Heart left ventricle (tissue), 16 donors: ENCODE results near the gene CKS1B. TPM values are rescaled to one million over a fixed set of nuclear protein-coding genes. Genes with fewer than 3 reads are reported as not detected.
A peak's percentile ranks its signal among the peaks of the same experiment; 100 is the strongest.

Source experiments
- ATAC-seq, 4 donors: fragments of 200-7000 bp; cut with Tn5 transposase; one replicate each; pipeline ENCODE4 v1.9.1; 2020 to 2022; ENCODE audit warnings: moderate library complexity in 4 of 4, mild to moderate bottlenecking in 3 of 4, moderate number of reproducible peaks in 1 of 4
- DNase-seq, 5 donors: peaks; one replicate each; pipeline ENCODE4 v3.0.0-alpha.2; 2020
- H3K27ac ChIP-seq, 12 donors: fragments of 200-600 bp; sonication (generic) in 4 of 12; one replicate each; pipeline versions ENCODE4 v1.5.0 to v1.8.0; 2016 to 2022; ENCODE audit warnings: mild to moderate bottlenecking in 2 of 12
- H3K27me3 ChIP-seq, 9 donors: fragments of 200-600 bp; sonication (generic) in 2 of 9; one replicate each; pipeline versions ENCODE4 v1.5.1 to v1.8.0; 2016 to 2022; ENCODE audit warnings: mild to moderate bottlenecking in 3 of 9
- H3K36me3 ChIP-seq, 9 donors: fragments of 200-600 bp; sonication (generic) in 2 of 9; one replicate each; pipeline versions ENCODE4 v1.5.0 to v1.8.0; 2018 to 2022; ENCODE audit warnings: mild to moderate bottlenecking in 2 of 9
- H3K4me1 ChIP-seq, 12 donors: fragments of 200-600 bp; sonication (generic) in 4 of 12; one replicate each; pipeline versions ENCODE4 v1.5.0 to v1.8.0; 2016 to 2022; ENCODE audit warnings: mild to moderate bottlenecking in 3 of 12
- H3K4me3 ChIP-seq, 12 donors: fragments of 200-600 bp; sonication (generic) in 4 of 12; one replicate each; pipeline versions ENCODE4 v1.5.0 to v1.8.0; 2017 to 2022; ENCODE audit warnings: mild to moderate bottlenecking in 9 of 12, moderate library complexity in 4 of 12
- H3K9me3 ChIP-seq, 12 donors: fragments of 200-600 bp; sonication (generic) in 4 of 12; one replicate each; pipeline versions ENCODE4 v1.5.0 to v1.8.0; 2016 to 2022; ENCODE audit warnings: mild to moderate bottlenecking in 1 of 12
- POLR2A ChIP-seq, 2 donors: fragments of 450-650 bp; IDR thresholded peaks; one replicate each; pipeline ENCODE4 v1.6.1; 2017; ENCODE audit warnings: antibody characterized with exemption in 2 of 2, mild to moderate bottlenecking in 2 of 2, moderate library complexity in 2 of 2
- WGBS, 4 donors: extraction: QIAGEN DNeasy Blood & Tissue Kit in 2 of 4; methylation state at CpG; one replicate each; pipeline versions ENCODE4 v1.1.5 to v1.1.7; 2013 to 2018; 5-methylcytosine and 5-hydroxymethylcytosine counted together
- intact Hi-C, 10 donors: fragments of 100-400 bp; cut with DNase I; formaldehyde crosslinking; loops; one replicate each; pipeline versions ENCODE4 v1.11.1 to v1.14.2; 2022
- polyA plus RNA-seq, 2 donors: library from polyadenylated mRNA; stranded (reverse); fragments of 200-250 nt; gene quantifications; one replicate each; pipeline ENCODE4 v1.2.3, GENCODE V29; 2013
- total RNA-seq, 9 donors: library from RNA; depleted of rRNA in 2 of 9; stranded (reverse); fragments of >200 nt in 2 of 9; fragmentation: NEBNext Ultra II Directional in 3 of 9; extraction: Animal tissue kit (Norgen Biotek cat#: 25700) in 3 of 9; gene quantifications; one replicate each; pipeline versions ENCODE4 v1.1.0 to v1.2.4, GENCODE V29; 2016 to 2023
- TF ChIP-seq, protein P1 (sequence below), 12 donors: fragments of 200-600 bp; sonication (generic) in 4 of 12; IDR thresholded peaks; one replicate each; pipeline versions ENCODE4 v1.5.0 to v1.8.0; 2018 to 2022; ENCODE audit warnings: antibody characterized with exemption in 12 of 12, mild to moderate bottlenecking in 5 of 12
- donor health status: ischemic (EF 13 %, LVEDD 7.1; RV severe dilation, severe dysfunction).
- donor health status: healthy with polysubstance abuse.
- donor health status: DM: no; HTN: yes; CAD: no.
- donor health status: DM: no; HTN: no; CAD: no.
- donor health status: ischemic (EF 25% LVEDD 6.9; RV normal size, moderate dysfunction).
- donor health status: ischemic (EF 25% LVEDD 5.7; RV mildly dilated, moderate dysfunction).
- donor health status: healthy.
- donor health status: DM: yes; HTN: yes; CAD: no.
- donor health status: ischemic (EF 35%, LVEDD 5.7; RV mildly dilated, moderate dysfunction).
- donor health status: nonischemic (EF 11% LVEDD 7.7; RV severe dilation, severe dysfunction).
- donor health status: DM: yes; HTN: yes; CAD: no.
- donor health status: PGD.
- donor health status: ischemic (EF 29% LVEDD 5.4; RV normal size, mild dysfunction).
- donor health status: nonischemic (EF 23%, LVEDD 6.1; RV moderate dilation, normal function).

CKS1B gene
- total and polyA plus RNA-seq, 11 donors, result 6.8 to 48.9 (median 16.7) TPM

- Histone ChIP-seq H3K4me3 (peak overlapping the region; percentile 38 to 82 (median 61)), H3K27ac (peak overlapping the region in 11 of 12 donors; percentile 70 to 85 (median 80)), H3K36me3 (peaks cover 0 to 31% (median 26%) of the 10 kb centered on the region in 9 donors), H3K4me1 (peaks cover 8 to 69% (median 40%) of the 10 kb centered on the region in 12 donors), H3K9me3 (no peaks in the 10 kb centered on the region), H3K27me3 (no peaks in the 10 kb centered on the region)
- WGBS, 4 donors, result 10 to 18% (median 13%) methylated on average over 4 of the region's 4 CpGs
- TF ChIP-seq, protein P1, sequence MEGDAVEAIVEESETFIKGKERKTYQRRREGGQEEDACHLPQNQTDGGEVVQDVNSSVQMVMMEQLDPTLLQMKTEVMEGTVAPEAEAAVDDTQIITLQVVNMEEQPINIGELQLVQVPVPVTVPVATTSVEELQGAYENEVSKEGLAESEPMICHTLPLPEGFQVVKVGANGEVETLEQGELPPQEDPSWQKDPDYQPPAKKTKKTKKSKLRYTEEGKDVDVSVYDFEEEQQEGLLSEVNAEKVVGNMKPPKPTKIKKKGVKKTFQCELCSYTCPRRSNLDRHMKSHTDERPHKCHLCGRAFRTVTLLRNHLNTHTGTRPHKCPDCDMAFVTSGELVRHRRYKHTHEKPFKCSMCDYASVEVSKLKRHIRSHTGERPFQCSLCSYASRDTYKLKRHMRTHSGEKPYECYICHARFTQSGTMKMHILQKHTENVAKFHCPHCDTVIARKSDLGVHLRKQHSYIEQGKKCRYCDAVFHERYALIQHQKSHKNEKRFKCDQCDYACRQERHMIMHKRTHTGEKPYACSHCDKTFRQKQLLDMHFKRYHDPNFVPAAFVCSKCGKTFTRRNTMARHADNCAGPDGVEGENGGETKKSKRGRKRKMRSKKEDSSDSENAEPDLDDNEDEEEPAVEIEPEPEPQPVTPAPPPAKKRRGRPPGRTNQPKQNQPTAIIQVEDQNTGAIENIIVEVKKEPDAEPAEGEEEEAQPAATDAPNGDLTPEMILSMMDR (IDR thresholded peaks at IDR 0.05), result no peak
- no peak for TF ChIP-seq POLR2A (IDR thresholded peaks at IDR 0.05)
- intact Hi-C loops, result loop anchor here in 5 of 10 donors (5.0 to 10.0 kb wide), 4 partner anchors 62 to 127 kb away; partner anchors contain the start of genes EFNA4 (in 2 of the 5) and ADAM15 (in 1 of the 5)
- ATAC-seq, result peak in 1 of 4 donors; percentile 8
- peak in 3 of 5 donors; percentile 38 to 68 (median 51) for DNase-seq
These were observed 19.3 kb upstream of the CKS1B start for GRCh38 chr1:154955039-154955717.

- TF ChIP-seq, protein P1 (IDR thresholded peaks at IDR 0.05), result peak in 8 of 12 donors; percentile 6 to 45 (median 23)
- peak in 1 of 2 donors; percentile 47 for TF ChIP-seq POLR2A (IDR thresholded peaks at IDR 0.05)
- peaks cover 8 to 74% (median 48%) of the 10 kb centered on the region in 12 donors for H3K4me1 ChIP-seq
- H3K36me3 ChIP-seq, result peaks cover 0 to 24% (median 19%) of the 10 kb centered on the region in 9 donors
- intact Hi-C loops, result loop anchor here in 5 of 10 donors (5.0 to 10.0 kb wide), 4 partner anchors 61 to 126 kb away; partner anchors contain the start of genes EFNA4 (in 2 of the 5) and ADAM15 (in 1 of the 5)
- no peaks in the 10 kb centered on the region for H3K27me3 ChIP-seq
- peak; percentile 68 to 89 (median 79) for DNase-seq
- peak; percentile 79 to 90 (median 82) for ATAC-seq
- peak within 1 kb of the TSS; percentile 59 to 85 (median 79) for H3K27ac ChIP-seq
- H3K4me3 ChIP-seq, result peak within 1 kb of the TSS; percentile 38 to 82 (median 61)
- WGBS, 4 donors, result 0 to 1% (median 1%) methylated on average over 18 of the region's 18 CpGs
- no peaks in the 10 kb centered on the region for H3K9me3 ChIP-seq
These were observed 18.6 kb upstream of the CKS1B start, which contains the start of gene PBXIP1 for GRCh38 chr1:154955718-154956543. Gene PBXIP1, minus strand, starts transcription at chr1:154956099. Its CDS starts 2,378 bp downstream, at chr1:154953721.

DNA sequence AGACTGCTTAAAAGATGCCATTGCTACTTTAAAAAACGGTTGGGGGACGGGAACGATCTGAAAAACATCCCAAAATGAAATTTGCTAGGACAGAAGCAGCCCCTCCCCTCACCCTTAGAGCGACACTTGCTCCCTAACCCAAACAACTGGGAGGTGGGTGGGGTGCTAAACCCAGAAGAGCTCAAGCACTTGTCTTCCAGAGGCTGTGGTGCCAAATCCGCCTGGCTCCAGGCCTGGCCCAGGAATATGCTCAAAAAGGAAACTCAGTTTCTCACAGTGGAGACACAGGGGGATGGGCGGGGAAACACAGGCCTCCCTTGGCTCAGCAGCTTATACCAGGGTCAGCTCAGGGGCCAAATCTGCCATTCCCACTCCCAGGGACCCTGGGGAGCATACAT is 17.9 kb upstream of the CKS1B start:
- ATAC-seq (peak in 3 of 4 donors; percentile 0 to 34 (median 25)), DNase-seq (peak in 4 of 5 donors; percentile 49 to 65 (median 64))
- peaks cover 8 to 73% (median 49%) of the 10 kb centered on the region in 12 donors for H3K4me1 ChIP-seq
- no peaks in the 10 kb centered on the region for H3K27me3 ChIP-seq
- H3K9me3 ChIP-seq, result no peaks in the 10 kb centered on the region
- H3K36me3 ChIP-seq, result peaks cover 0 to 20% (median 15%) of the 10 kb centered on the region in 9 donors
- intact Hi-C loops, result loop anchor here in 5 of 10 donors (5.0 to 10.0 kb wide), 4 partner anchors 61 to 126 kb away; partner anchors contain the start of genes EFNA4 (in 2 of the 5) and ADAM15 (in 1 of the 5)
- H3K27ac ChIP-seq, result peak overlapping the region; percentile 59 to 85 (median 79)
- 3 to 9% (median 5%) methylated on average over 5 to 6 of the region's 6 CpGs for WGBS, 4 donors
- H3K4me3 ChIP-seq, result peak overlapping the region; percentile 38 to 82 (median 61)
- no peak for TF ChIP-seq POLR2A (IDR thresholded peaks at IDR 0.05)
- TF ChIP-seq, protein P1 (IDR thresholded peaks at IDR 0.05), result no peak
